Measurements from ENCODE around the gene RBMS3.

The RBMS3 gene

GRCh38 chr3:29695643-29696198 lies 414.9 kb downstream of the RBMS3 start:
- DNase-seq: no peak

GRCh38 chr3:29696311-29696710 lies 415.4 kb downstream of the RBMS3 start:
- no peak for DNase-seq

- no peak for DNase-seq
Measured at GRCh38 chr3:29697989-29698388, 417.1 kb downstream of the RBMS3 start.

- DNase-seq: no peak
Measured at GRCh38 chr3:29700256-29700655, 419.4 kb downstream of the RBMS3 start.

GRCh38 chr3:29701326-29701983 lies 420.6 kb downstream of the RBMS3 start:
- DNase-seq: no peak

GRCh38 chr3:29705906-29706844 lies 425.3 kb downstream of the RBMS3 start:
- DNase-seq: no peak

GRCh38 chr3:29708884-29709283 lies 428.0 kb downstream of the RBMS3 start:
- DNase-seq: no peak

GRCh38 chr3:29711255-29711771 lies 430.4 kb downstream of the RBMS3 start:
- DNase-seq: no peak

- no peak for DNase-seq
Measured at GRCh38 chr3:29716213-29716612, 435.3 kb downstream of the RBMS3 start.

GRCh38 chr3:29718661-29719065 lies 437.8 kb downstream of the RBMS3 start:
- DNase-seq: no peak

GRCh38 chr3:29720665-29721064 lies 439.8 kb downstream of the RBMS3 start:
- no peak for DNase-seq

GRCh38 chr3:29721789-29722188 lies 440.9 kb downstream of the RBMS3 start:
- DNase-seq: no peak

GRCh38 chr3:29731050-29731449 lies 450.2 kb downstream of the RBMS3 start:
- DNase-seq: no peak

- DNase-seq: no peak
Measured at GRCh38 chr3:29741231-29741630, 460.4 kb downstream of the RBMS3 start.

- no peak for DNase-seq
Measured at GRCh38 chr3:29745232-29745870, 464.5 kb downstream of the RBMS3 start.

GRCh38 chr3:29746163-29746760 lies 465.4 kb downstream of the RBMS3 start:
- DNase-seq: no peak

GRCh38 chr3:29747991-29748390 lies 467.1 kb downstream of the RBMS3 start:
- no peak for DNase-seq

GRCh38 chr3:29751647-29752314 lies 470.9 kb downstream of the RBMS3 start:
- DNase-seq: no peak

- DNase-seq: no peak
Measured at GRCh38 chr3:29754346-29754745, 473.5 kb downstream of the RBMS3 start.

- no peak for DNase-seq
Measured at GRCh38 chr3:29755416-29755815, 474.5 kb downstream of the RBMS3 start.

GRCh38 chr3:29757054-29757777 lies 476.3 kb downstream of the RBMS3 start:
- DNase-seq: no peak

GRCh38 chr3:29758108-29758433 lies 477.2 kb downstream of the RBMS3 start:
- no peak for DNase-seq
